LNCaP clone FGC (cell line): ENCODE results near the gene YARS1.

ENCODE experiments used
- DNase-seq: peaks from one replicate; pipeline ENCODE4 v3.0.0-alpha.2; 2011; ENCODE audit warnings: low read depth
- H3K4me3 ChIP-seq: 2 replicates; pipeline ENCODE4 v1.5.1; 2011; ENCODE audit warnings: mild to moderate bottlenecking, low read depth, low read length, control low read depth
- TF ChIP-seq, protein P1 (sequence below): IDR thresholded peaks from 2 replicates; pipeline ENCODE4 v1.5.1; 2012; ENCODE audit warnings: mild to moderate bottlenecking; ENCODE audit not compliant: control insufficient read depth, insufficient read depth; ENCODE audit errors: extremely low read depth

YARS1 gene

DNA sequence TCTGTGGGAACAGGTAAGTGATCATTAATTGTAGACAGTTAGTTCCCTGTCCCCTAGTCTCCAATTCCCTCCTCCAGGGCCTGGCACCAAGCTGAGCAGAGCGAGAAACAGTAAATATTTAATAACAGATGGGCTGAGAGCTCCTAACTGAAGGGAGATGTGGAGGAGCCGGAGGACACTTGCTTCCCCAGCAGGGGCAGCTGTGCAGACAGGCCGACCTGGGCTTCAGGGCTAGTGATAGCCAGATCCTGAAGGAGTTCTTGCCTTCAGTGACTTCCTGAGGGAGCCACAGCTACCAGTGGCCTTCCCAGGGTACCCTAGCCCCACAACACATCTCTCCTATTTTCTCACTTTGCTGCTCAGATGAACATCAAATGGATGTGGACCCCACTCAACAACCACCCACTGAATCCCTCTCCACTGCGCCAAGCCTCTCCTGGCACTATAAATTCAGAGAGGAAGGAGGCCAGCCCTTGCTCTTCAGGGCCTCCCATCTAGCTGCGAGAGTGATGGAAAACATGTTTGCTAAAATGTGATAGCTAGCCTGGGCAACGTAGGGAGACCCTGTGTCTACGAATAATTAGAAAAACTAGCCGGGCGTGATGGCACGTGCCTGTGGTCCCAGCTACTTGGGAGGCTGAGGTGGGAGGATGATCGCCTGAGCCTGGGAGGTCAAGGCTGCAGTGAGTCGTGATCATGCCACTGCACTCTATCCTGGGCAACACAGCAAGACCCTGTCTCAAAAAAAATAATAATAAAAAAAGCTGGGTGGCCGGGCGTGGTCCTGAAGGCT lies 87.7 kb downstream of the YARS1 start:
- DNase-seq, result no peak
- TF ChIP-seq, protein P1, sequence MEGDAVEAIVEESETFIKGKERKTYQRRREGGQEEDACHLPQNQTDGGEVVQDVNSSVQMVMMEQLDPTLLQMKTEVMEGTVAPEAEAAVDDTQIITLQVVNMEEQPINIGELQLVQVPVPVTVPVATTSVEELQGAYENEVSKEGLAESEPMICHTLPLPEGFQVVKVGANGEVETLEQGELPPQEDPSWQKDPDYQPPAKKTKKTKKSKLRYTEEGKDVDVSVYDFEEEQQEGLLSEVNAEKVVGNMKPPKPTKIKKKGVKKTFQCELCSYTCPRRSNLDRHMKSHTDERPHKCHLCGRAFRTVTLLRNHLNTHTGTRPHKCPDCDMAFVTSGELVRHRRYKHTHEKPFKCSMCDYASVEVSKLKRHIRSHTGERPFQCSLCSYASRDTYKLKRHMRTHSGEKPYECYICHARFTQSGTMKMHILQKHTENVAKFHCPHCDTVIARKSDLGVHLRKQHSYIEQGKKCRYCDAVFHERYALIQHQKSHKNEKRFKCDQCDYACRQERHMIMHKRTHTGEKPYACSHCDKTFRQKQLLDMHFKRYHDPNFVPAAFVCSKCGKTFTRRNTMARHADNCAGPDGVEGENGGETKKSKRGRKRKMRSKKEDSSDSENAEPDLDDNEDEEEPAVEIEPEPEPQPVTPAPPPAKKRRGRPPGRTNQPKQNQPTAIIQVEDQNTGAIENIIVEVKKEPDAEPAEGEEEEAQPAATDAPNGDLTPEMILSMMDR, result no peak
- no peak overlapping the region for H3K4me3 ChIP-seq

DNA sequence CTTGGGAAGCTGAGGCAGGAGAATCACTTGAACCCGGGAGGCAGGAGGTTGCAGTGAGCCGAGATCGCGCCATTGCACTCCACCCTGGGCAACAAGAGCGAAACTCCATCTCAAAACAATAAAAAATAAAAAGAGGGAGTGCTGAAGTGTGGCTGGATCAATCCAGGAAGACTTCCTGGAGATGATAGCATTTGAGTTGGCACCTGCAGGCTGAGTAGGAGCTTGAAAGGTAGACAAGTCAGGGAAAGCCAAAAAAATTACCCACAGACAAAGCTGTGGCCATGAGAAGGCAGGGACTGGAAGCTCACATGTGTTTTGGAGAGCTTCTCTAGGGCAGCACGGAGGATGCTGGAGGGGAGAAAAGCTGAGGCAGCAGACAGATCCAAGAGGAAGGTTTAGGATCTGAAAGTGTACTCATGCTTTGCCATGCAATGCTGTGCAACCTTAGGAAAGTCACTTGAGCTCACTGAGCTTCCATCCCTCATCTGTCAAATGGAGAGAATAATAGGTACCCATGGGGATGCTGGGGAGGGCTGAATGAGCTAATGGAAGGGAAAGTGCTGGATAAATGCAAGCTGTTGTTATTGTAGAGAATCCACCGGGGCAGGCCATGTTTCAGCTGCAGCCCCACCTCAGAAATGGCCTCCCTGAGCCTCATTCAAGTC lies 88.6 kb downstream of the YARS1 start:
- TF ChIP-seq, protein P1, result no peak
- DNase-seq, result no peak
- H3K4me3 ChIP-seq, result no peak overlapping the region

DNA sequence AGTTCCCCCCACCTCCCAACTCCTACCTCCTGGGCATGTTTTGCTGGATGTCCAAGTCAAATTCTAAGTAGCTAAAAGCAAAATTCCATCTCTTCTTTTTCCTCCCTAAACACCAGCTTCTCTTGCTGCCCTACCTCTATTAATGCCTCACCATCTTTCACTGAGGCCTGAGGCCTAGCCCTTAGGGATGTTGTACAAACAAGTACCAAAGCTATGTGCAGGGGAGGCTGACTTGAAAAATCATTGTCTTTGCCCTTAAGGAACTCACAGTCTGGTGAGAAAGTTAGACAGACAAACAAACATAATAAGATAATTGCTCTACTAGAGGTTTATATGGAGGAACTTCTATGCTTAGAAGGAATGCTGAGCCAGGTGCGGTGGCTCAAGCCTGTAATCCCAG lies 89.3 kb downstream of the YARS1 start:
- TF ChIP-seq, protein P1, result no peak
- H3K4me3 ChIP-seq, result no peak overlapping the region
- no peak for DNase-seq

DNA sequence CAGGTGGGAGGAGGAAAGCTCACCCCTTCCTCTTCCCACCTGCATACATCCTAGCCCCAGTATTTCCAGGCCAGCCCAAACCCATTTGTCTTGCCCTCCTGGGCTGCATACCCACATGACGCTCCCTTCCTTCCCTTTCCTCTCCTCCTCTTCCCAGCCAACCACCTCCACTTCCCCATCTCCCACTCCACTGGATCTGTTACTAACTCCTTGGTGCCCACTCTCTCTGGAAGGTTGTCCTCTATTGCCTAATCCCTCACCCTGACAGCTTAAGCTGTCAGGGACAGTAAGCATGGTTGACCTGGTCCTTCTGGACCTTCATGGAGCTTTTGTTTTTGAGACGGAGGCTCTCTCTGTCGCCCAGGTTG lies 91.6 kb downstream of the YARS1 start:
- no peak for DNase-seq
- H3K4me3 ChIP-seq, result no peak overlapping the region
- TF ChIP-seq, protein P1, result no peak
